ENCODE data around the gene TFF1. TPM values are rescaled to one million over a fixed set of nuclear protein-coding genes. Genes with fewer than 3 reads are reported as not detected.

The TFF1 gene
- total RNA-seq, 3 donors from 2014 or later: 6.0 to 206 (median 60.1) TPM

GRCh38 chr21:42384989-42385388, 18.7 kb upstream of the TFF1 start:
- peak; percentile 76 for ATAC-seq

GRCh38 chr21:42384156-42384945, 18.0 kb upstream of the TFF1 start:
- peaks cover 20% of the 10 kb centered on the region for H3K4me1 ChIP-seq (ENCODE audit: low read depth)
- H3K9me3 ChIP-seq: no peaks in the 10 kb centered on the region
- ATAC-seq: peak; percentile 35
- intact Hi-C loops (cut with DNase I, micrococcal nuclease): no loop called here
- TF ChIP-seq CTCF (IDR thresholded peaks at IDR 0.05): no peak
- H3K36me3 ChIP-seq (ENCODE audit: low read depth): no peaks in the 10 kb centered on the region
- DNase-seq: peak in 1 of 3 donors; percentile 44
- H3K4me3 ChIP-seq: no peak overlapping the region

More at GRCh38 chr21:42384989-42385388, 18.7 kb upstream of the TFF1 start:
- Histone ChIP-seq H3K36me3 (ENCODE audit: low read depth) (no peaks in the 10 kb centered on the region), H3K4me1 (ENCODE audit: low read depth) (peaks cover 25% of the 10 kb centered on the region), H3K4me3 (no peak overlapping the region), H3K9me3 (no peaks in the 10 kb centered on the region)
- intact Hi-C loops (cut with DNase I, micrococcal nuclease): no loop called here
- DNase-seq: peak; percentile 56 to 84 (median 62)
- no peak for TF ChIP-seq CTCF (IDR thresholded peaks at IDR 0.05)

- H3K4me3 ChIP-seq: no peak overlapping the region
- ATAC-seq (no peak), DNase-seq (peak in 2 of 3 donors; percentile 37 to 44)
- no peaks in the 10 kb centered on the region for H3K36me3 ChIP-seq (ENCODE audit: low read depth)
- no peaks in the 10 kb centered on the region for H3K9me3 ChIP-seq
- H3K4me1 ChIP-seq (ENCODE audit: low read depth): peaks cover 14% of the 10 kb centered on the region
- no peak for TF ChIP-seq CTCF (IDR thresholded peaks at IDR 0.05)
- intact Hi-C loops (cut with DNase I, micrococcal nuclease): no loop called here
Measured at GRCh38 chr21:42383331-42383730, 17.0 kb upstream of the TFF1 start.

- H3K4me1 ChIP-seq (ENCODE audit: low read depth): peaks cover 14% of the 10 kb centered on the region
- no peak overlapping the region for H3K4me3 ChIP-seq
- ATAC-seq (no peak), DNase-seq (peak in 1 of 3 donors; percentile 25)
- H3K36me3 ChIP-seq (ENCODE audit: low read depth): no peaks in the 10 kb centered on the region
- TF ChIP-seq CTCF (IDR thresholded peaks at IDR 0.05): no peak
- intact Hi-C loops (cut with DNase I, micrococcal nuclease): no loop called here
- no peaks in the 10 kb centered on the region for H3K9me3 ChIP-seq
Measured at GRCh38 chr21:42382915-42383314, 16.6 kb upstream of the TFF1 start.

GRCh38 chr21:42381347-42381984, 15.1 kb upstream of the TFF1 start:
- TF ChIP-seq CTCF (IDR thresholded peaks at IDR 0.05): peak; percentile 76
- ATAC-seq: peak; percentile 80
- peaks cover 18% of the 10 kb centered on the region for H3K4me1 ChIP-seq (ENCODE audit: low read depth)
- H3K9me3 ChIP-seq: no peaks in the 10 kb centered on the region
- intact Hi-C loops (cut with DNase I, micrococcal nuclease): no loop called here
- DNase-seq: peak; percentile 59 to 86 (median 77)
- no peak overlapping the region for H3K4me3 ChIP-seq
- no peaks in the 10 kb centered on the region for H3K36me3 ChIP-seq (ENCODE audit: low read depth)

Data from mucosa of descending colon (tissue), 3 donors.